ENCODE results near the gene HMG20B. TPM values are rescaled to one million over a fixed set of nuclear protein-coding genes. Genes with fewer than 3 reads are reported as not detected.

The HMG20B gene
- total and polyA plus RNA-seq, 8 donors: 39.8 to 638 (median 96.8) TPM

DNA sequence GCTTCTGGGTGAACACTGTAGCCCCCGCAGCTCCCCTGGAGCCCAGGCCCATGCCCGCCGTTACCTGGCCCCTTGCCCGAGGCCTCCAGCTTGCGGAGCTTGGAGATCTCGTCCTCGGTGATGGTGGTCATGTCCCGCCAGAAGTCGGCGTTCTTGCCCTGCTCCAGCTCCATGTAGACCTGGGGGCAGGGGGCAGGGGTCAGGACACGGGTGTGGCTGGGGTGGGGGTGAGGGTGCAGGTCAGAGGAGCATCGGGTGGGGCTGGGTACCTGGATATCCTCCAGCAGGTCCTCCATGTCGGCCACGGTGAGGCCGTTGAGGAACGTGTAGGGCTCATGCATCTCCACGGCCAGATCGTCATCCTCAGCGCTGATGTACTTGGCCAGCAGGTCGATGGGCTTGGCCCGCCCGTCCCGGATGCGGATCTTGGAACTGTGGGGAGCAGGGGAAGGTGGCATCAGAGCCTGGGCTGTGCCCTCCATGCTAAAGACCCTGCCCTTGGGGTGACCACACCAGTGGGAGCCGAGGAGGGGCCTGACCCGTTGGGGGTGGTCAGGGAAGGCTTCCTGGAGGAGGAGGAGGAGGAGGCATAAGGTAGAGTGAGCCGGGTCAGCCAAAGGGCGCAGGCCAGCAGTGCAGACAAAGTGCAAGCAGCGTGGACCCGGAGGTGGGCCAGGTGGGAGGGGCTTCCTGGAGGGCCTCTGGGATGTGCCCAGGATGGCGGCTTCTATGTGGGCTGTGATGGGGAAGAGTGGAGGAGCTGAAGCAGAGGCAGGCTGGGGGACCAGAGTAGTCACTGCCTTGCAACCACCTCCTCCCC is 46.3 kb downstream of the HMG20B start:
- 83 to 93% (median 89%) methylated on average over 20 to 31 of the region's 31 CpGs for WGBS, 5 donors

DNA sequence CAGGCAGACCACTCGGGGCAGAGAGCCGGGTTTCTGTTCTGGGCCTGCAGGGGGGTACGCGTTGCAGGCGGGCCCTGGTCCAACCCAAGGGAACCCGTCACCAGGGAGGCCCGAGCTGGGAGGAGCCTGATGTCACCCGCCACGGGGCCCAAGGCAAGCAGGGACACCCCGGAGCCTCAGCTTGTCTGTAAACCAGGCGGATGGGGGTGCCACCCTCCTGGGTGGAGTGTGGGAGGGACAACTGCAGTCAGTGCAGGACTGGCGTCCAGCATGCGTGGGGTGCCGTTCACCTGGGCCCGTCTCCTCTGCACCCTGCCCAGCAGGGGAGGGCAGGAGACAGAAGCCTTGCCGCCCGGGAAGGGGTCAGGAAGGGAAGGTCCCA is 46.9 kb downstream of the HMG20B start:
- 81 to 90% (median 87%) methylated on average over 8 to 17 of the region's 17 CpGs for WGBS, 5 donors
- peaks cover 3 to 27% (median 21%) of the 10 kb centered on the region in 4 donors for H3K4me1 ChIP-seq
- DNase-seq: no peak
- no peaks in the 10 kb centered on the region for H3K27me3 ChIP-seq
- H3K36me3 ChIP-seq: peaks cover 17 to 87% (median 74%) of the 10 kb centered on the region in 4 donors
- H3K9me3 ChIP-seq: no peaks in the 10 kb centered on the region
- intact Hi-C loops (cut with DNase I; ENCODE audit: low total_unique reads): loop anchor here (10.0 kb wide), 1 partner anchor 75 kb away; no protein-coding TSS in a partner anchor
- no peak overlapping the region for H3K27ac ChIP-seq
- no peak overlapping the region for H3K4me3 ChIP-seq
- TF ChIP-seq POLR2AphosphoS5 (IDR thresholded peaks at IDR 0.05) (no peak), EP300 (IDR thresholded peaks at IDR 0.05) (no peak), POLR2A (IDR thresholded peaks at IDR 0.05) (no peak)
- TF ChIP-seq, protein P1, sequence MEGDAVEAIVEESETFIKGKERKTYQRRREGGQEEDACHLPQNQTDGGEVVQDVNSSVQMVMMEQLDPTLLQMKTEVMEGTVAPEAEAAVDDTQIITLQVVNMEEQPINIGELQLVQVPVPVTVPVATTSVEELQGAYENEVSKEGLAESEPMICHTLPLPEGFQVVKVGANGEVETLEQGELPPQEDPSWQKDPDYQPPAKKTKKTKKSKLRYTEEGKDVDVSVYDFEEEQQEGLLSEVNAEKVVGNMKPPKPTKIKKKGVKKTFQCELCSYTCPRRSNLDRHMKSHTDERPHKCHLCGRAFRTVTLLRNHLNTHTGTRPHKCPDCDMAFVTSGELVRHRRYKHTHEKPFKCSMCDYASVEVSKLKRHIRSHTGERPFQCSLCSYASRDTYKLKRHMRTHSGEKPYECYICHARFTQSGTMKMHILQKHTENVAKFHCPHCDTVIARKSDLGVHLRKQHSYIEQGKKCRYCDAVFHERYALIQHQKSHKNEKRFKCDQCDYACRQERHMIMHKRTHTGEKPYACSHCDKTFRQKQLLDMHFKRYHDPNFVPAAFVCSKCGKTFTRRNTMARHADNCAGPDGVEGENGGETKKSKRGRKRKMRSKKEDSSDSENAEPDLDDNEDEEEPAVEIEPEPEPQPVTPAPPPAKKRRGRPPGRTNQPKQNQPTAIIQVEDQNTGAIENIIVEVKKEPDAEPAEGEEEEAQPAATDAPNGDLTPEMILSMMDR (IDR thresholded peaks at IDR 0.05): no peak

More for the DNA sequence above, 46.3 kb downstream of the HMG20B start:
- peaks cover 17 to 89% (median 79%) of the 10 kb centered on the region in 4 donors for H3K36me3 ChIP-seq
- no peaks in the 10 kb centered on the region for H3K27me3 ChIP-seq
- TF ChIP-seq, protein P1 (IDR thresholded peaks at IDR 0.05): peak in 1 of 7 experiments; percentile 50
- TF ChIP-seq POLR2AphosphoS5 (IDR thresholded peaks at IDR 0.05): no peak
- DNase-seq: no peak
- peaks cover 3 to 21% (median 20%) of the 10 kb centered on the region in 4 donors for H3K4me1 ChIP-seq
- intact Hi-C loops (cut with DNase I; ENCODE audit: low total_unique reads): loop anchor here (10.0 kb wide), 1 partner anchor 74 kb away; no protein-coding TSS in a partner anchor
- no peaks in the 10 kb centered on the region for H3K9me3 ChIP-seq
- no peak overlapping the region for H3K4me3 ChIP-seq
- peak overlapping the region in 1 of 5 donors; percentile 51 for H3K27ac ChIP-seq

DNA sequence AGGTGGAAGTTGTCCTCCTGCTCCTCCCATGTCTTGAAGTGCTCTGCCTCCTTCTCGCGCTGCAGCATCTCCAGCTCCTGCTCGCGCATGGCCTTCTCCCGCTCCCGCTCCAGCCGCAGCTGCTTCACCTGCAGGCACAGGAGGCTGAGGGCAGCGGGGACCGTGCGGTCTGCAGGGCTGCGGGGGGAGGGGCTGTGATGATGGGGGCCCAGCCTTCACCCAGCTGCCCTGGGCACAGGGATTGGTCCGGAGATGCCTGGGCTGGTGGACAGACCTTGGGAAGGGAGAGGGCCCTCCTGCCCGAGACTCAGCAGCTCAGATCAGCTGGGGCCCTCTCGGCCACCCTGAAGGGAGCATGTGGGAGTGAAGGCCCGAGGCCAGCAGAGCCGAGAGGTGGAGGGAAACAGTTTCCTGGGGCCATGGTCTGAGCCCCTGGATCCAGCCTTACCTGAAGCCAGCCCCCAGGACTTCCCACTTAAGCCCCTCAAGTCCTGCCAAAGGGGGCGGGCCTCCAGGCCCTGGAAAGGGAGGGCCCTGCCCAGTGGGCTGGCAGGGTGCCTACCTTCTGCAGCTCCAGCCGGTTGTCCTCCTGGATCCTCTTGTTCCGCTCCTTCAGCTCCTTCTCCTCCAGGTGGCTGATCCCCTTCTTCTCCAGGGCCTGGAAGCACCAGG is 47.5 kb downstream of the HMG20B start:
- DNase-seq: no peak
- H3K27me3 ChIP-seq: no peaks in the 10 kb centered on the region
- no peaks in the 10 kb centered on the region for H3K9me3 ChIP-seq
- intact Hi-C loops (cut with DNase I; ENCODE audit: low total_unique reads): no loop called here
- no peak overlapping the region for H3K27ac ChIP-seq
- peaks cover 9 to 34% (median 27%) of the 10 kb centered on the region in 4 donors for H3K4me1 ChIP-seq
- H3K36me3 ChIP-seq: peaks cover 17 to 81% (median 73%) of the 10 kb centered on the region in 4 donors
- H3K4me3 ChIP-seq: no peak overlapping the region
- WGBS, 5 donors: 79 to 85% (median 81%) methylated on average over 15 to 19 of the region's 19 CpGs
- no peak for TF ChIP-seq POLR2AphosphoS5 (IDR thresholded peaks at IDR 0.05)
- TF ChIP-seq EP300 (IDR thresholded peaks at IDR 0.05): no peak
- TF ChIP-seq, protein P1 (IDR thresholded peaks at IDR 0.05): no peak
- TF ChIP-seq POLR2A (IDR thresholded peaks at IDR 0.05): no peak

DNA sequence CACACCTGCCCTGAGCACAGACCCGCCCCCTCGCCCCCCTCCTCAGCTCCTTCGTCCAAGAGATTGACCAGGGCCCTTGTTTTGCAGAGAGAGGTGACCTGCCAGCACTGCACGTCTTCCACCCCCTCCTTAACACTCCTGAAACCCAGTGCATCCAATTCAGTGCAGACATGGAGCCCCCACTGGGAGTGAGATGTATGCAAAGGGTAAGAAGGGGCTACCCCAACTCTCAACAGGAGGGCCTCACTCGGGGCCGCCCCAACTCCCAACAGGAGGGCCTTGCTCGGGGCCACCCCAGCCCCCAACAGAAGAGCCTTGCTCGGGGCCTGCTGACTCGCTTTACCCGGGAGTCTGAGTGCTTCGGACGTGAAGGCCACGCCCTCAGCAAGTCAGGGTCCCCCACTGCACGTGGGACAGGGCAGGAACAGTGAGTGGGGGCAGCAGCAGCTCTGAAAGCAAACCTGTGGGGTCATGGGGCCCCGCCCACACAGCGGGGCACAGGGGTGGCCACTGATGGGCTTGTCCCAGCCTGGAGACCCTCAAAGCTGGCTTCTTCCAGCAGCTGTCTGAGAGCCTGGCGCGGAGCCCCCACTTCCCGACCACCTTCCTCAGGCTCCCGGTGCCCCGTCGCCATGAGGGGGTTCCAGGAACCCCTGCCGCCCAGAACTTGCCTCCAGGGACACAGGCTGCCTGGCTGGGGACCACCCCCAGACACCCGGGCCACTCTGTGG is 48.2 kb downstream of the HMG20B start:
- Histone ChIP-seq H3K36me3 (peaks cover 17 to 74% (median 66%) of the 10 kb centered on the region in 4 donors), H3K9me3 (no peaks in the 10 kb centered on the region), H3K4me1 (peaks cover 16 to 41% (median 34%) of the 10 kb centered on the region in 4 donors), H3K27me3 (no peaks in the 10 kb centered on the region), H3K4me3 (no peak overlapping the region), H3K27ac (no peak overlapping the region)
- 86 to 90% (median 89%) methylated on average over 15 to 24 of the region's 24 CpGs for WGBS, 5 donors
- TF ChIP-seq EP300 (IDR thresholded peaks at IDR 0.05): no peak
- no peak for TF ChIP-seq POLR2A (IDR thresholded peaks at IDR 0.05)
- no peak for TF ChIP-seq POLR2AphosphoS5 (IDR thresholded peaks at IDR 0.05)
- TF ChIP-seq, protein P1 (IDR thresholded peaks at IDR 0.05): no peak
- intact Hi-C loops (cut with DNase I; ENCODE audit: low total_unique reads): no loop called here
- DNase-seq: no peak

All from stomach (tissue), 9 donors.